ENCODE results near the gene ETHE1. TPM values are rescaled to one million over a fixed set of nuclear protein-coding genes. Genes with fewer than 3 reads are reported as not detected.

The ETHE1 gene
- polyA plus RNA-seq, 3 donors, result 25.5 to 30.8 (median 28.3) TPM

GRCh38 chr19:43470288-43470687 is 56.7 kb downstream of the ETHE1 start:
- no peak for DNase-seq

GRCh38 chr19:43469160-43469480 is 57.9 kb downstream of the ETHE1 start:
- no peak for DNase-seq

- no peak for DNase-seq
These were observed 58.4 kb downstream of the ETHE1 start for GRCh38 chr19:43468354-43469159.

GRCh38 chr19:43467730-43468129 is 59.3 kb downstream of the ETHE1 start:
- no peak for DNase-seq

- no peak for DNase-seq
These were observed 59.7 kb downstream of the ETHE1 start for GRCh38 chr19:43467276-43467675.

GRCh38 chr19:43466793-43467192 is 60.2 kb downstream of the ETHE1 start:
- no peak for DNase-seq

GRCh38 chr19:43465468-43466120 is 61.4 kb downstream of the ETHE1 start, which contains the start of gene LYPD3:
Gene LYPD3 (minus strand): TSS chr19:43465608. CDS start chr19:43465571, 37 bp downstream.
- no peak for DNase-seq

GRCh38 chr19:43464134-43464775 is 62.7 kb downstream of the ETHE1 start:
- DNase-seq, result no peak

GRCh38 chr19:43463381-43464133 is 63.4 kb downstream of the ETHE1 start:
- peak; percentile 93 for DNase-seq

GRCh38 chr19:43462785-43463380 is 64.1 kb downstream of the ETHE1 start:
- DNase-seq, result no peak

GRCh38 chr19:43462383-43462782 is 64.6 kb downstream of the ETHE1 start:
- DNase-seq, result no peak

- DNase-seq, result no peak
These were observed 65.7 kb downstream of the ETHE1 start for GRCh38 chr19:43461303-43461702.

GRCh38 chr19:43460362-43461016 is 66.5 kb downstream of the ETHE1 start:
- DNase-seq, result no peak

GRCh38 chr19:43457809-43458208 is 69.2 kb downstream of the ETHE1 start:
- no peak for DNase-seq

Other genes starting within 250 kb of the ETHE1 start
- gene CD177, start 173.5 kb downstream of the ETHE1 start, polyA plus RNA-seq (ENCODE audit: insufficient read length in 3 of 3), result under 1 TPM in 2 of 3 donors, not detected in 1; 0.23 to 0.44 TPM
- not detected for gene TEX101, start 112.3 kb downstream of the ETHE1 start, polyA plus RNA-seq (ENCODE audit: insufficient read length in 3 of 3)
- gene LYPD3, start 61.6 kb downstream of the ETHE1 start, polyA plus RNA-seq (ENCODE audit: insufficient read length in 3 of 3), result 1 to 10 TPM; 1.4 to 4.1 (median 2.2) TPM
- gene PHLDB3, start 22.5 kb downstream of the ETHE1 start, polyA plus RNA-seq (ENCODE audit: insufficient read length in 3 of 3), result 10 to 100 TPM; 10.5 to 10.9 (median 10.7) TPM
- 1 to 10 TPM; 2.7 to 3.0 (median 2.9) TPM for gene ZNF575, start 6.0 kb upstream of the ETHE1 start, polyA plus RNA-seq (ENCODE audit: insufficient read length in 3 of 3)
- 10 to 100 TPM; 59.8 to 78.8 (median 71.2) TPM for gene XRCC1, start 48.3 kb upstream of the ETHE1 start, polyA plus RNA-seq (ENCODE audit: insufficient read length in 3 of 3)
- 10 to 100 TPM; 16.1 to 24.2 (median 20.2) TPM for gene PINLYP, start 48.6 kb upstream of the ETHE1 start, polyA plus RNA-seq (ENCODE audit: insufficient read length in 3 of 3)
- 10 to 100 TPM; 12.1 to 21.0 (median 18.3) TPM for gene IRGQ, start 68.9 kb upstream of the ETHE1 start, polyA plus RNA-seq (ENCODE audit: insufficient read length in 3 of 3)
- 10 to 100 TPM; 11.1 to 13.8 (median 12.7) TPM for gene ZNF576, start 69.4 kb upstream of the ETHE1 start, polyA plus RNA-seq (ENCODE audit: insufficient read length in 3 of 3)
- 1 to 10 TPM in 2 of 3 donors, under 1 TPM in 1; 0.48 to 2.5 (median 1.8) TPM for gene SRRM5, start 84.9 kb upstream of the ETHE1 start, polyA plus RNA-seq (ENCODE audit: insufficient read length in 3 of 3)
- gene ZNF428, start 92.4 kb upstream of the ETHE1 start, polyA plus RNA-seq (ENCODE audit: insufficient read length in 3 of 3), result 100 to 1,000 TPM; 107 to 138 (median 127) TPM
- gene CADM4, start 112.6 kb upstream of the ETHE1 start, polyA plus RNA-seq (ENCODE audit: insufficient read length in 3 of 3), result 10 to 100 TPM; 55.2 to 64.2 (median 61.2) TPM
- 10 to 100 TPM in 1 of 3 donors, 1 to 10 TPM in 2; 8.5 to 10.1 (median 9.8) TPM for gene PLAUR, start 143.0 kb upstream of the ETHE1 start, polyA plus RNA-seq (ENCODE audit: insufficient read length in 3 of 3)
- not detected for gene IRGC, start 188.9 kb upstream of the ETHE1 start, polyA plus RNA-seq (ENCODE audit: insufficient read length in 3 of 3)
- gene SMG9, start 227.8 kb upstream of the ETHE1 start, polyA plus RNA-seq (ENCODE audit: insufficient read length in 3 of 3), result 10 to 100 TPM; 53.0 to 62.8 (median 57.0) TPM